ENCODE data around the gene FBXL4. TPM values are rescaled to one million over a fixed set of nuclear protein-coding genes. Genes with fewer than 3 reads are reported as not detected.
A peak's percentile ranks its signal among the peaks of the same experiment; 100 is the strongest.

The FBXL4 gene
- polyA plus RNA-seq (2013, experiment 1 of 2): 13.0 TPM
- 13.7 TPM for polyA plus RNA-seq (2013, experiment 2 of 2)

GRCh38 chr6:98947411-98948292 lies at the start of gene FBXL4:
Gene FBXL4 (minus strand): TSS chr6:98947946. CDS start chr6:98926988, 20,958 bp downstream.
- 1 to 4% methylated on average over 28 to 51 of the region's 93 CpGs for WGBS, 2 experiments (ENCODE audit: insufficient coverage in 2 of 2)
- Histone ChIP-seq H3K4me3 (ENCODE audit: extremely low read depth, insufficient read depth, low read length, poor library complexity, severe bottlenecking) (peak within 1 kb of the TSS; percentile 63), H3K4me1 (ENCODE audit: control insufficient read depth, insufficient read depth, low read length, poor library complexity, severe bottlenecking) (peaks cover 5% of the 10 kb centered on the region), H3K36me3 (ENCODE audit: control insufficient read depth, insufficient read depth, low read length) (no peaks in the 10 kb centered on the region), H3K27ac (ENCODE audit: low read depth, low read length, severe bottlenecking) (peak within 1 kb of the TSS; percentile 88), H3K9me3 (ENCODE audit: control insufficient read depth, low read length) (peaks cover 3% of the 10 kb centered on the region)

GRCh38 chr6:98995116-98995515 lies 47.4 kb upstream of the FBXL4 start:
- Histone ChIP-seq H3K9me3 (ENCODE audit: control insufficient read depth, low read length) (no peaks in the 10 kb centered on the region), H3K4me3 (ENCODE audit: extremely low read depth, insufficient read depth, low read length, poor library complexity, severe bottlenecking) (no peak overlapping the region), H3K36me3 (ENCODE audit: control insufficient read depth, insufficient read depth, low read length) (no peaks in the 10 kb centered on the region), H3K4me1 (ENCODE audit: control insufficient read depth, insufficient read depth, low read length, poor library complexity, severe bottlenecking) (no peaks in the 10 kb centered on the region), H3K27ac (ENCODE audit: low read depth, low read length, severe bottlenecking) (no peak overlapping the region)
- no CpG with 5 or more reads among the region's 1 CpG for WGBS, 2 experiments (ENCODE audit: insufficient coverage in 2 of 2)

GRCh38 chr6:98992535-98992934 lies 44.8 kb upstream of the FBXL4 start:
- Histone ChIP-seq H3K36me3 (ENCODE audit: control insufficient read depth, insufficient read depth, low read length) (no peaks in the 10 kb centered on the region), H3K9me3 (ENCODE audit: control insufficient read depth, low read length) (no peaks in the 10 kb centered on the region), H3K27ac (ENCODE audit: low read depth, low read length, severe bottlenecking) (no peak overlapping the region), H3K4me3 (ENCODE audit: extremely low read depth, insufficient read depth, low read length, poor library complexity, severe bottlenecking) (no peak overlapping the region), H3K4me1 (ENCODE audit: control insufficient read depth, insufficient read depth, low read length, poor library complexity, severe bottlenecking) (no peaks in the 10 kb centered on the region)
- WGBS, 2 experiments (ENCODE audit: insufficient coverage in 2 of 2): 57% methylated on average over 1 of the region's 1 CpG; no CpG with 5 or more reads in 1 of the 2 experiments

GRCh38 chr6:98986071-98986615 lies 38.4 kb upstream of the FBXL4 start:
- no peak overlapping the region for H3K27ac ChIP-seq (ENCODE audit: low read depth, low read length, severe bottlenecking)
- no peaks in the 10 kb centered on the region for H3K9me3 ChIP-seq (ENCODE audit: control insufficient read depth, low read length)
- H3K4me3 ChIP-seq (ENCODE audit: extremely low read depth, insufficient read depth, low read length, poor library complexity, severe bottlenecking): no peak overlapping the region
- no peaks in the 10 kb centered on the region for H3K36me3 ChIP-seq (ENCODE audit: control insufficient read depth, insufficient read depth, low read length)
- WGBS, 2 experiments (ENCODE audit: insufficient coverage in 2 of 2): 100% methylated on average over 1 of the region's 1 CpG; no CpG with 5 or more reads in 1 of the 2 experiments
- H3K4me1 ChIP-seq (ENCODE audit: control insufficient read depth, insufficient read depth, low read length, poor library complexity, severe bottlenecking): no peaks in the 10 kb centered on the region

- WGBS, 2 experiments (ENCODE audit: insufficient coverage in 2 of 2): no CpG with 5 or more reads among the region's 1 CpG
- H3K4me3 ChIP-seq (ENCODE audit: extremely low read depth, insufficient read depth, low read length, poor library complexity, severe bottlenecking): no peak overlapping the region
- H3K4me1 ChIP-seq (ENCODE audit: control insufficient read depth, insufficient read depth, low read length, poor library complexity, severe bottlenecking): no peaks in the 10 kb centered on the region
- no peaks in the 10 kb centered on the region for H3K9me3 ChIP-seq (ENCODE audit: control insufficient read depth, low read length)
- no peaks in the 10 kb centered on the region for H3K36me3 ChIP-seq (ENCODE audit: control insufficient read depth, insufficient read depth, low read length)
- H3K27ac ChIP-seq (ENCODE audit: low read depth, low read length, severe bottlenecking): no peak overlapping the region
Measured at GRCh38 chr6:98985391-98985790, 37.6 kb upstream of the FBXL4 start.

- WGBS, 2 experiments (ENCODE audit: insufficient coverage in 2 of 2): no CpG with 5 or more reads among the region's 1 CpG
- Histone ChIP-seq H3K27ac (ENCODE audit: low read depth, low read length, severe bottlenecking) (no peak overlapping the region), H3K9me3 (ENCODE audit: control insufficient read depth, low read length) (no peaks in the 10 kb centered on the region), H3K4me1 (ENCODE audit: control insufficient read depth, insufficient read depth, low read length, poor library complexity, severe bottlenecking) (no peaks in the 10 kb centered on the region), H3K4me3 (ENCODE audit: extremely low read depth, insufficient read depth, low read length, poor library complexity, severe bottlenecking) (no peak overlapping the region), H3K36me3 (ENCODE audit: control insufficient read depth, insufficient read depth, low read length) (no peaks in the 10 kb centered on the region)
Measured at GRCh38 chr6:98984121-98984520, 36.4 kb upstream of the FBXL4 start.

- Histone ChIP-seq H3K4me1 (ENCODE audit: control insufficient read depth, insufficient read depth, low read length, poor library complexity, severe bottlenecking) (no peaks in the 10 kb centered on the region), H3K36me3 (ENCODE audit: control insufficient read depth, insufficient read depth, low read length) (no peaks in the 10 kb centered on the region), H3K27ac (ENCODE audit: low read depth, low read length, severe bottlenecking) (no peak overlapping the region), H3K9me3 (ENCODE audit: control insufficient read depth, low read length) (no peaks in the 10 kb centered on the region), H3K4me3 (ENCODE audit: extremely low read depth, insufficient read depth, low read length, poor library complexity, severe bottlenecking) (no peak overlapping the region)
- WGBS, 2 experiments (ENCODE audit: insufficient coverage in 2 of 2): no CpG with 5 or more reads among the region's 1 CpG
Measured at GRCh38 chr6:98981473-98981872, 33.7 kb upstream of the FBXL4 start.

GRCh38 chr6:98980819-98981218 lies 33.1 kb upstream of the FBXL4 start:
- Histone ChIP-seq H3K36me3 (ENCODE audit: control insufficient read depth, insufficient read depth, low read length) (no peaks in the 10 kb centered on the region), H3K4me3 (ENCODE audit: extremely low read depth, insufficient read depth, low read length, poor library complexity, severe bottlenecking) (no peak overlapping the region), H3K9me3 (ENCODE audit: control insufficient read depth, low read length) (no peaks in the 10 kb centered on the region), H3K4me1 (ENCODE audit: control insufficient read depth, insufficient read depth, low read length, poor library complexity, severe bottlenecking) (no peaks in the 10 kb centered on the region), H3K27ac (ENCODE audit: low read depth, low read length, severe bottlenecking) (no peak overlapping the region)
- 52 to 61% methylated on average over 2 of the region's 2 CpGs for WGBS, 2 experiments (ENCODE audit: insufficient coverage in 2 of 2)

GRCh38 chr6:98977671-98978292 lies 30.0 kb upstream of the FBXL4 start:
- H3K27ac ChIP-seq (ENCODE audit: low read depth, low read length, severe bottlenecking): no peak overlapping the region
- 71% methylated on average over 1 of the region's 2 CpGs; no CpG with 5 or more reads in 1 of the 2 experiments for WGBS, 2 experiments (ENCODE audit: insufficient coverage in 2 of 2)
- H3K4me1 ChIP-seq (ENCODE audit: control insufficient read depth, insufficient read depth, low read length, poor library complexity, severe bottlenecking): no peaks in the 10 kb centered on the region
- no peak overlapping the region for H3K4me3 ChIP-seq (ENCODE audit: extremely low read depth, insufficient read depth, low read length, poor library complexity, severe bottlenecking)
- H3K9me3 ChIP-seq (ENCODE audit: control insufficient read depth, low read length): no peaks in the 10 kb centered on the region
- H3K36me3 ChIP-seq (ENCODE audit: control insufficient read depth, insufficient read depth, low read length): no peaks in the 10 kb centered on the region

- no peaks in the 10 kb centered on the region for H3K9me3 ChIP-seq (ENCODE audit: control insufficient read depth, low read length)
- H3K27ac ChIP-seq (ENCODE audit: low read depth, low read length, severe bottlenecking): no peak overlapping the region
- H3K4me3 ChIP-seq (ENCODE audit: extremely low read depth, insufficient read depth, low read length, poor library complexity, severe bottlenecking): no peak overlapping the region
- WGBS, 2 experiments (ENCODE audit: insufficient coverage in 2 of 2): 79 to 95% methylated on average over 2 to 3 of the region's 4 CpGs
- no peaks in the 10 kb centered on the region for H3K4me1 ChIP-seq (ENCODE audit: control insufficient read depth, insufficient read depth, low read length, poor library complexity, severe bottlenecking)
- no peaks in the 10 kb centered on the region for H3K36me3 ChIP-seq (ENCODE audit: control insufficient read depth, insufficient read depth, low read length)
Measured at GRCh38 chr6:98976674-98977385, 29.1 kb upstream of the FBXL4 start.
